GM12892 (cell line): ENCODE data around the gene CCND1.

Experiments used
- POLR2A ChIP-seq: IDR thresholded peaks from 2 replicates; pipeline ENCODE4 v1.6.1; 2011; ENCODE audit warnings: low read depth, low read length, control low read depth
- POLR2AphosphoS5 ChIP-seq: IDR thresholded peaks from 2 replicates; pipeline ENCODE4 v1.6.1; 2011; ENCODE audit warnings: low read depth, low read length, control low read depth

DNA sequence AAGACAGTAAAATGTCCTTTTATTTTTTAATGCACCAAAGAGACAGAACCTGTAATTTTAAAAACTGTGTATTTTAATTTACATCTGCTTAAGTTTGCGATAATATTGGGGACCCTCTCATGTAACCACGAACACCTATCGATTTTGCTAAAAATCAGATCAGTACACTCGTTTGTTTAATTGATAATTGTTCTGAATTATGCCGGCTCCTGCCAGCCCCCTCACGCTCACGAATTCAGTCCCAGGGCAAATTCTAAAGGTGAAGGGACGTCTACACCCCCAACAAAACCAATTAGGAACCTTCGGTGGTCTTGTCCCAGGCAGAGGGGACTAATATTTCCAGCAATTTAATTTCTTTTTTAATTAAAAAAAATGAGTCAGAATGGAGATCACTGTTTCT is 1.1 kb upstream of the CCND1 start:
- TF ChIP-seq POLR2AphosphoS5 (no peak), POLR2A (no peak)
